ENCODE data around the gene LTK.

Gene LTK

DNA sequence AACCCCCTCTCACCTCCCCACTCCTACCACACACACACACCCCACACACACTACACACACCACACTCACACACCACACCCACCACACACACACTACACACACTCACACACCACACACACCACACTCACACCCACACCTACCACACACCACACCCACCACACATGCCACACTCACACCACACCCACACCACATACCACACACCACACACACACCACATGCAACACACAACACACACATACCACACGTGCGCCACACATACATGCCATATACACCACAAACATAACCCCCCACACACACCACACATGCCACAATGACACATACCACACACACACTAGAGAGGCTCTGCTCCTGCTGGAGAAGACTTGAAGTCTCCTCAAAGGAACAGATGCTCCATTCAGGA is 25.8 kb downstream of the LTK start:
- Histone ChIP-seq H2AFZ (ENCODE audit: low read depth, low read length) (no peak overlapping the region), H4K20me1 (ENCODE audit: insufficient read depth, low read length) (no peaks in the 10 kb centered on the region), H3K79me2 (ENCODE audit: low read length) (no peaks in the 10 kb centered on the region), H3K4me2 (ENCODE audit: low read length) (no peak overlapping the region), H3K9ac (ENCODE audit: low read length) (no peak overlapping the region), H3K27ac (ENCODE audit: low read length) (no peak overlapping the region), H3K36me3 (replicated peaks; ENCODE audit: low read depth, low read length) (peaks cover 4% of the 10 kb centered on the region), H3K4me1 (ENCODE audit: low read length) (peaks cover 24% of the 10 kb centered on the region), H3K4me3 (ENCODE audit: low read length) (no peak overlapping the region), H3K27me3 (ENCODE audit: low read depth, low read length) (no peaks in the 10 kb centered on the region), H3K9me3 (ENCODE audit: insufficient read depth, low read length) (no peaks in the 10 kb centered on the region)
- TF ChIP-seq, protein P1, sequence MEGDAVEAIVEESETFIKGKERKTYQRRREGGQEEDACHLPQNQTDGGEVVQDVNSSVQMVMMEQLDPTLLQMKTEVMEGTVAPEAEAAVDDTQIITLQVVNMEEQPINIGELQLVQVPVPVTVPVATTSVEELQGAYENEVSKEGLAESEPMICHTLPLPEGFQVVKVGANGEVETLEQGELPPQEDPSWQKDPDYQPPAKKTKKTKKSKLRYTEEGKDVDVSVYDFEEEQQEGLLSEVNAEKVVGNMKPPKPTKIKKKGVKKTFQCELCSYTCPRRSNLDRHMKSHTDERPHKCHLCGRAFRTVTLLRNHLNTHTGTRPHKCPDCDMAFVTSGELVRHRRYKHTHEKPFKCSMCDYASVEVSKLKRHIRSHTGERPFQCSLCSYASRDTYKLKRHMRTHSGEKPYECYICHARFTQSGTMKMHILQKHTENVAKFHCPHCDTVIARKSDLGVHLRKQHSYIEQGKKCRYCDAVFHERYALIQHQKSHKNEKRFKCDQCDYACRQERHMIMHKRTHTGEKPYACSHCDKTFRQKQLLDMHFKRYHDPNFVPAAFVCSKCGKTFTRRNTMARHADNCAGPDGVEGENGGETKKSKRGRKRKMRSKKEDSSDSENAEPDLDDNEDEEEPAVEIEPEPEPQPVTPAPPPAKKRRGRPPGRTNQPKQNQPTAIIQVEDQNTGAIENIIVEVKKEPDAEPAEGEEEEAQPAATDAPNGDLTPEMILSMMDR (IDR thresholded peaks at IDR 0.05; ENCODE audit: low read depth, low read length): no peak
- no peak for TF ChIP-seq EZH2phosphoT487 (IDR thresholded peaks at IDR 0.05; ENCODE audit: low read depth)

DNA sequence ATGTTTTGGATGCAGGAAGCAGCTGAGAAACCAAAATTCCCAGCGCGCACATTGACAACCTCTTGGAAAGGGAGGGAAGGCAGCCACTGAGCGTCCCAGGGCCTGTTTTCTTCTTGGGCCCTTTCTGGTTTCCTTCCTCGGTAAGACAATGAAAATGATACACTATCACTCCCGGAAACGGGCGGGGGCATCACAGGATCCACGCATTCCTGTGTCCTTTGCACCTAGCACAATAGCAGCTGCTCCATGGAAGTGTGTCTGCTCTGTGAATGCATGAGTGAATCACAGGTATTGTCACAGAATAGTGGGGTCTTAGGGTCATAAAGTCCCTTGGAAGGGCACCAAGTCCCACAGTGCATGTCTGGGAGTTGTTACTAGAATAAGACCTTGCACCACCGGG is 26.2 kb downstream of the LTK start:
- Histone ChIP-seq H3K36me3 (replicated peaks; ENCODE audit: low read depth, low read length) (peaks cover 5% of the 10 kb centered on the region), H3K79me2 (ENCODE audit: low read length) (no peaks in the 10 kb centered on the region), H3K4me3 (ENCODE audit: low read length) (no peak overlapping the region), H3K4me1 (ENCODE audit: low read length) (peaks cover 25% of the 10 kb centered on the region), H2AFZ (ENCODE audit: low read depth, low read length) (no peak overlapping the region), H3K4me2 (ENCODE audit: low read length) (no peak overlapping the region), H3K27ac (ENCODE audit: low read length) (no peak overlapping the region), H4K20me1 (ENCODE audit: insufficient read depth, low read length) (no peaks in the 10 kb centered on the region), H3K9me3 (ENCODE audit: insufficient read depth, low read length) (no peaks in the 10 kb centered on the region), H3K27me3 (ENCODE audit: low read depth, low read length) (no peaks in the 10 kb centered on the region), H3K9ac (ENCODE audit: low read length) (no peak overlapping the region)
- TF ChIP-seq, protein P1 (IDR thresholded peaks at IDR 0.05; ENCODE audit: low read depth, low read length): no peak
- TF ChIP-seq EZH2phosphoT487 (IDR thresholded peaks at IDR 0.05; ENCODE audit: low read depth): no peak

DNA sequence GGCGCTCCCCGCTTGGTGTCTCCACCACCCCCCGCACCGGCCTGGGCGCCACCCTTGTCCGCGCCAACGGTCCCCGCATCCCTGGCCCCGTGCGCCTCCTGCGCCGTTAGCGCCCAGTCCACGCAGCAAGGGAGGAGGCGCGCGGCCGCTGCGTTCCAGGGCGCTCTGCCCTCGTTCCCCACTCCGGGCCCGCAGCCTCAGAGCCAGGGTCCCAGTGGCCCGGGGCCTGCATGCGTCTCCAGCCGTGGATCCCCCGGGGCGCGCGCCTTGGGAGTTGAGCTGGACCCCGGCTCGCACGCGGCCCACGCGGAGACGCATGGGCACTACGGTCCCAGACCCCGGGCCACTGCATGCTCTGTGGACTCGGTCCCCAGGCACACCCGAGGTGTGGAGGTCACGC is 27.3 kb downstream of the LTK start:
- Histone ChIP-seq H4K20me1 (ENCODE audit: insufficient read depth, low read length) (no peaks in the 10 kb centered on the region), H3K4me2 (ENCODE audit: low read length) (no peak overlapping the region), H3K9ac (ENCODE audit: low read length) (no peak overlapping the region), H3K27me3 (ENCODE audit: low read depth, low read length) (no peaks in the 10 kb centered on the region), H3K27ac (ENCODE audit: low read length) (no peak overlapping the region), H2AFZ (ENCODE audit: low read depth, low read length) (no peak overlapping the region), H3K4me3 (ENCODE audit: low read length) (no peak overlapping the region), H3K4me1 (ENCODE audit: low read length) (peaks cover 35% of the 10 kb centered on the region), H3K9me3 (ENCODE audit: insufficient read depth, low read length) (no peaks in the 10 kb centered on the region), H3K36me3 (replicated peaks; ENCODE audit: low read depth, low read length) (peaks cover 10% of the 10 kb centered on the region), H3K79me2 (ENCODE audit: low read length) (no peaks in the 10 kb centered on the region)
- no peak for TF ChIP-seq EZH2phosphoT487 (IDR thresholded peaks at IDR 0.05; ENCODE audit: low read depth)
- TF ChIP-seq, protein P1 (IDR thresholded peaks at IDR 0.05; ENCODE audit: low read depth, low read length): no peak

DNA sequence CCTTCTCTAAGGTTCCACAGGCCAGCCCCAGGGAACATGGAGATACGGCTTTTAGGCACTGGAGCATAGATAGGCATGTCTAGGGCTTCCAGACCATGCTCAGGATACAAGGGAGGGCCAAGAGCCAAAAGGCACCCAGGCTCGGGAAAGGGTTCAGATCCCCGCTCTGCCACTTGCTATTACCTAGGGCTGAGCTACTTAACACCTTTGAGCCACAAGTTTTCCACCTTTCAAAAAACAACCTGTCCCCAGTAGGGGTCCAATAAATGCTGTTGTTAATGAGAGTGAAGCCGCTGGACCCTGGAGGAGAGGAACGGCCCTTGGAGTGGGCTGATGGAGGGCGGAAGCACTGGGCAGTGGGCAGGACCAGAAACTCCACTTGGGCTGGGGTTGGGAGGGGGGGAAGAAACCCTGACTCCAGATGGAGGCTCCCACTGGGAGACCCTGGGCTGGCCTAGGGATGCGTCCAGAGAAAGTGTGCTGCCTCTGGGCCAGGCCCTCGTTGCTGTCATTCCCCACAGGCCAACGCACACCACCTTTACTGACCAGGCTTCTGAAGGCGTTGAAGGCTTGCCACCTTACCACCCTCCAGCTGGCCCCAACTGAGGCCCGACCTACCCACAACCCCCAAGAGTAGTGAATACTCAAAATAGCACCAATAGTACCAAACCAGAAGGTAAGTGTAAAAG is 28.5 kb downstream of the LTK start:
- Histone ChIP-seq H4K20me1 (ENCODE audit: insufficient read depth, low read length) (no peaks in the 10 kb centered on the region), H3K4me3 (ENCODE audit: low read length) (no peak overlapping the region), H3K36me3 (replicated peaks; ENCODE audit: low read depth, low read length) (peaks cover 19% of the 10 kb centered on the region), H3K79me2 (ENCODE audit: low read length) (no peaks in the 10 kb centered on the region), H3K4me2 (ENCODE audit: low read length) (no peak overlapping the region), H3K27ac (ENCODE audit: low read length) (no peak overlapping the region), H3K9me3 (ENCODE audit: insufficient read depth, low read length) (no peaks in the 10 kb centered on the region), H3K4me1 (ENCODE audit: low read length) (peaks cover 33% of the 10 kb centered on the region), H2AFZ (ENCODE audit: low read depth, low read length) (no peak overlapping the region), H3K27me3 (ENCODE audit: low read depth, low read length) (no peaks in the 10 kb centered on the region), H3K9ac (ENCODE audit: low read length) (no peak overlapping the region)
- TF ChIP-seq, protein P1 (IDR thresholded peaks at IDR 0.05; ENCODE audit: low read depth, low read length): no peak
- TF ChIP-seq EZH2phosphoT487 (IDR thresholded peaks at IDR 0.05; ENCODE audit: low read depth): no peak
